HFFc6 (cell line): ENCODE data around the gene ACTR3C. TPM values are rescaled to one million over a fixed set of nuclear protein-coding genes. Genes with fewer than 3 reads are reported as not detected.
"Not testable (repeated sequence)": the region's sequence is repeated elsewhere in the genome, so short reads cannot be mapped to it uniquely, and the experiment has no call there.

Experiments used
- DNase-seq: peaks from one replicate; pipeline ENCODE4 v3.0.0-alpha.2; 2018
- H3K27ac Mint-ChIP-seq: 2 replicates; pipeline ENCODE4 v1.8.0; 2020; ENCODE audit warnings: mild to moderate bottlenecking, mixed read lengths
- H3K27me3 Mint-ChIP-seq: 2 replicates; pipeline ENCODE4 v1.8.0; 2021; ENCODE audit warnings: mild to moderate bottlenecking, moderate library complexity, mixed read lengths; ENCODE audit not compliant: insufficient read depth
- H3K36me3 Mint-ChIP-seq: 2 replicates; pipeline ENCODE4 v1.8.0; 2021; ENCODE audit warnings: low read depth, mixed read lengths
- H3K4me1 Mint-ChIP-seq: 2 replicates; pipeline ENCODE4 v1.8.0; 2020; ENCODE audit warnings: low read depth, mixed read lengths
- H3K4me3 Mint-ChIP-seq: 2 replicates; pipeline ENCODE4 v1.8.0; 2020; ENCODE audit warnings: mild to moderate bottlenecking, moderate library complexity, mixed read lengths
- H3K9me3 Mint-ChIP-seq: 2 replicates; pipeline ENCODE4 v1.8.0; 2020; ENCODE audit warnings: mild to moderate bottlenecking, mixed read lengths
- total RNA-seq, 6 experiments: library from RNA; stranded (reverse); fragmentation: NEBNext Ultra II Directional; extraction: Animal tissue kit (Norgen Biotek cat#: 25700); gene quantifications; 2 replicates in 1 of 6; 3 replicates in 5 of 6; pipeline ENCODE4 v1.2.3, GENCODE V29; 2021
- TF ChIP-seq, protein P1 (sequence below): fragments of 200-600 bp; sonication (generic); IDR thresholded peaks from 2 replicates; pipeline ENCODE4 v1.5.0; 2021; ENCODE audit warnings: antibody characterized with exemption, mild to moderate bottlenecking

The ACTR3C gene
- total RNA-seq, 6 experiments from 2014 or later, result not detected

DNA sequence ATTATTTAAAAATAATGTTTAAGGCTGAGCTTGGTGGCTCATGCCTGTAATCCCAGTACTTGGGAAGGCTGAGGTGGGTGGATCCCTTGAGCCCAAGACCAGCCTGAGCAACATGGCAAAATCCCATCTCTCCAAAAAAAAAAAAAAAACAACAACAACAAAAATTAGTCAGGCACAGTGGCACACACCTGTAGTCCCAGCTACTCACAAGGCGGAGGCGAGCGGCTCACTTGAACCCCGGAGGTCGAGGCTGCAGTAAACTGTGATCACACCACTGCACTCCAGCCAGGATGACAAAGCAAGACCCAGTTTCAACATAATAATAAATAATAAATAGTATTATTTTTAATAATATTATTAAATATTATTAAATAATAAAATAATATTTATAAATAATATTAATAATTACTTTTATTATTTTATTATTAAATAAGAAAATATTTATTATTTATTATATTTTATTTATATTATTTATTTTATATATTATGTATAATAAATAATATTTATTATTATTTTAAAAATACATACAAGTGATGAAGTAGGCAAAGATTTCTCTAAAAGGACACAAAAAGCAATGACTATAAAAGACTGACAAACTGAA lies 8.6 kb downstream of the ACTR3C start:
- no peak for DNase-seq
- H3K27ac Mint-ChIP-seq, result no peak overlapping the region
- no peaks in the 10 kb centered on the region for H3K36me3 Mint-ChIP-seq
- TF ChIP-seq, protein P1, sequence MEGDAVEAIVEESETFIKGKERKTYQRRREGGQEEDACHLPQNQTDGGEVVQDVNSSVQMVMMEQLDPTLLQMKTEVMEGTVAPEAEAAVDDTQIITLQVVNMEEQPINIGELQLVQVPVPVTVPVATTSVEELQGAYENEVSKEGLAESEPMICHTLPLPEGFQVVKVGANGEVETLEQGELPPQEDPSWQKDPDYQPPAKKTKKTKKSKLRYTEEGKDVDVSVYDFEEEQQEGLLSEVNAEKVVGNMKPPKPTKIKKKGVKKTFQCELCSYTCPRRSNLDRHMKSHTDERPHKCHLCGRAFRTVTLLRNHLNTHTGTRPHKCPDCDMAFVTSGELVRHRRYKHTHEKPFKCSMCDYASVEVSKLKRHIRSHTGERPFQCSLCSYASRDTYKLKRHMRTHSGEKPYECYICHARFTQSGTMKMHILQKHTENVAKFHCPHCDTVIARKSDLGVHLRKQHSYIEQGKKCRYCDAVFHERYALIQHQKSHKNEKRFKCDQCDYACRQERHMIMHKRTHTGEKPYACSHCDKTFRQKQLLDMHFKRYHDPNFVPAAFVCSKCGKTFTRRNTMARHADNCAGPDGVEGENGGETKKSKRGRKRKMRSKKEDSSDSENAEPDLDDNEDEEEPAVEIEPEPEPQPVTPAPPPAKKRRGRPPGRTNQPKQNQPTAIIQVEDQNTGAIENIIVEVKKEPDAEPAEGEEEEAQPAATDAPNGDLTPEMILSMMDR, result no peak
- H3K4me3 Mint-ChIP-seq, result no peak overlapping the region
- peaks cover 3% of the 10 kb centered on the region; the same call in 1 of the 2 replicates for H3K27me3 Mint-ChIP-seq
- no peaks in the 10 kb centered on the region for H3K9me3 Mint-ChIP-seq
- H3K4me1 Mint-ChIP-seq, result peaks cover 9% of the 10 kb centered on the region; the same call in 1 of the 2 replicates

- peaks cover 3% of the 10 kb centered on the region for H3K27me3 Mint-ChIP-seq
- H3K4me1 Mint-ChIP-seq, result peaks cover 9% of the 10 kb centered on the region; the same call in 1 of the 2 replicates
- H3K4me3 Mint-ChIP-seq, result no peak overlapping the region
- H3K36me3 Mint-ChIP-seq, result no peaks in the 10 kb centered on the region
- TF ChIP-seq, protein P1, result no peak
- no peak for DNase-seq
- no peaks in the 10 kb centered on the region for H3K9me3 Mint-ChIP-seq
- no peak overlapping the region for H3K27ac Mint-ChIP-seq
Observed at GRCh38 chr7:150313870-150314269, 9.5 kb downstream of the ACTR3C start.

- no peaks in the 10 kb centered on the region for H3K36me3 Mint-ChIP-seq
- peaks cover 3% of the 10 kb centered on the region for H3K27me3 Mint-ChIP-seq
- peaks cover 10% of the 10 kb centered on the region; the same call in 1 of the 2 replicates for H3K4me1 Mint-ChIP-seq
- no peak overlapping the region for H3K4me3 Mint-ChIP-seq
- DNase-seq, result no peak
- TF ChIP-seq, protein P1, result no peak
- no peaks in the 10 kb centered on the region for H3K9me3 Mint-ChIP-seq
- H3K27ac Mint-ChIP-seq, result no peak overlapping the region
Observed at GRCh38 chr7:150313367-150313809, 10.0 kb downstream of the ACTR3C start.

DNA sequence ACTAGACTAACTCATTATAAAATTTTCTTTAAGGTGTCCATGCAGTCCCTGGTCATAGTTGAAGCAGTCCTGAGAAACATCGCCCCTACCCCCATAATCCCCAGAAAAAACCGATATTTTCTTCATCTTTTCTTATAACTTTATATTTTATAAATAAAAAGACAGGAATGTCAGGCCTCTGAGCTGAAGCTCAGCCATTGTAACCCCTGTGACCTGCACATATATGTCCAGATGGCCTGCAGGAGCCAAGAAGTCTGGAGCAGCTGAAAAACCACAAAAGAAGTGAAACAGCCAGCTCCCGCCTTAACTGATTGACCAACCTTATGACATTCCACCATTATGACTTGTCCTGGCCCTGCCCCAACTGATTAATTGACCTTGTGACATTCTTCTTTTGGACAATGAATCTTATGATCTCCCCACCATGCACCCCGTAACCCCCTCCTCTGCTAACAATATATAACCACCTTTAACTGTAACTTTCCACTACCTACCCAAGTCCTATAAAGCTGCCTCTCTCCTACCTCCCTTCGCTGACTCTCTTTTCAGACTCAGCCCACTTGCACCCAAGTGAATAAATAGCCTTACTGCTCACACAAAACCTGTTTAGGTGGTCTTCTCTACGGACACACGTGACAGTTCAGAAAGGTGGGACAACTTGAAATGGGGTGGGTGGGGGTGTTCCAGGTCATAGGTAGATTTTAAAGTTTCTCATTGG lies 10.5 kb downstream of the ACTR3C start:
- H3K4me1 Mint-ChIP-seq, H3K4me3 Mint-ChIP-seq, H3K27ac Mint-ChIP-seq, H3K9me3 Mint-ChIP-seq, H3K36me3 Mint-ChIP-seq, H3K27me3 Mint-ChIP-seq: not testable (repeated sequence)
- DNase-seq, result peak; percentile 11

- peak; percentile 5 for DNase-seq
- no peak overlapping the region for H3K4me3 Mint-ChIP-seq
- H3K36me3 Mint-ChIP-seq, result no peaks in the 10 kb centered on the region; the same call in 1 of the 2 replicates
- TF ChIP-seq, protein P1, result no peak
- H3K27me3 Mint-ChIP-seq, result peaks cover 4% of the 10 kb centered on the region
- peaks cover 11% of the 10 kb centered on the region for H3K9me3 Mint-ChIP-seq
- H3K4me1 Mint-ChIP-seq, result peaks cover 10% of the 10 kb centered on the region; the same call in 1 of the 2 replicates
- no peak overlapping the region for H3K27ac Mint-ChIP-seq
Observed at GRCh38 chr7:150311711-150312110, 11.6 kb downstream of the ACTR3C start.

- H3K36me3 Mint-ChIP-seq, result no peaks in the 10 kb centered on the region; the same call in 1 of the 2 replicates
- DNase-seq, result no peak
- H3K27me3 Mint-ChIP-seq, result peaks cover 4% of the 10 kb centered on the region
- no peak overlapping the region for H3K4me3 Mint-ChIP-seq
- peaks cover 10% of the 10 kb centered on the region; the same call in 1 of the 2 replicates for H3K4me1 Mint-ChIP-seq
- no peak overlapping the region for H3K27ac Mint-ChIP-seq
- peaks cover 11% of the 10 kb centered on the region for H3K9me3 Mint-ChIP-seq
- TF ChIP-seq, protein P1, result no peak
Observed at GRCh38 chr7:150311146-150311545, 12.2 kb downstream of the ACTR3C start.
